ENCODE results near the gene PCBP3. TPM values are rescaled to one million over a fixed set of nuclear protein-coding genes. Genes with fewer than 3 reads are reported as not detected.

Gene PCBP3
- total RNA-seq, 2 experiments from 2014 or later = 1.9 to 2.2 TPM

DNA sequence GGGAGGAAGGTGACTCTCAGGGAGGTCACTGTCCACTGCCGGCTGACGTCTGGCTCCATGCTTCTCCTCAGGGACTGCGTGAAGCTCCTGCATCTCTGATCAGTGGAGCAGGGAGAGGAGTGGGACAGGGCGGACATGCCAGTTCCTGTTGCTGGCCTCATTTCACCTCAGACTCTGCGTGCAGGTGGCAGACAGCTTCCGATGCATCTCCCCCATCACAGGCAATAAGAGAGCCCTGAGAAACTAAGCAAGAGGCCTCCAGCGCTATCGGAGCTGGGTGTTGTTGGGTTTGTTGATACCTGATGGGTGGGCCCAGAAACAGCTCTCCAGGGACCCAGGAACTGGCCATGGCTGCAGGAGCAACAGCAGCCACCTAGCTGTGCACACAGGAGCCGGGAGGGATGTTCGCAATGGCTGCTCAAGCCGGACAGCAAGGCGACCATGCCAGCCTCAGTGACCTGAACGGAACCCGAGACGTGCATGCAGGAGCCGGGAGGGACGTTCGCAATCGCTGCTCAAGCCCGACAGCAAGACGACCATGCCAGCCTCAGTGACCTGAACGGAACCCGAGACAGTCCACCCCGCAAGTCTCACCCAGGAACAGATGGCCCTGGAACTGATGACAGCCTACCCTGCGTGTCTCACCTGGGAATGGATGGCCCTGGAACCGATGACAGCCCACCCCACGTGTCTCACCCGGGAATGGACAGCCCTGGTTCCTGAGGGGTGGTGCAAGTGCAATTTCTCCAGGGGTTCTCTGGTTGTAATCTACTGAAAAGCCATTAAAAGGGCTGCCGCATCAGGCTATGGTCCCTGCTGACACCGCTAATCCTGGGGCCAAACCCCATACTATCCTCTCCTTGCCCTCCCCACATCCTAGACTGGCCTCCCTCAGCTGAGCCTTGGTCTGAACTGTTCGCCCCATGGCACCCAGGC is 14.2 kb upstream of the PCBP3 start:
- ATAC-seq (no peak), DNase-seq (no peak)
- H3K27ac Mint-ChIP-seq = no peak overlapping the region
- POLR2A ChIA-PET = no interaction called here
- H3K36me3 Mint-ChIP-seq (ENCODE audit: low read depth) = no peaks in the 10 kb centered on the region
- H3K4me3 Mint-ChIP-seq = no peak overlapping the region
- CTCF ChIA-PET = interaction anchor here (1.2 kb wide), 1 partner anchor 17 kb away, joined by 4 read pairs; no protein-coding TSS in a partner anchor
- no peaks in the 10 kb centered on the region for H3K9me3 Mint-ChIP-seq
- intact Hi-C loops (cut with micrococcal nuclease) = no loop called here
- H3K4me1 Mint-ChIP-seq (ENCODE audit: low read depth) = peaks cover 11% of the 10 kb centered on the region
- TF ChIP-seq, protein P1, sequence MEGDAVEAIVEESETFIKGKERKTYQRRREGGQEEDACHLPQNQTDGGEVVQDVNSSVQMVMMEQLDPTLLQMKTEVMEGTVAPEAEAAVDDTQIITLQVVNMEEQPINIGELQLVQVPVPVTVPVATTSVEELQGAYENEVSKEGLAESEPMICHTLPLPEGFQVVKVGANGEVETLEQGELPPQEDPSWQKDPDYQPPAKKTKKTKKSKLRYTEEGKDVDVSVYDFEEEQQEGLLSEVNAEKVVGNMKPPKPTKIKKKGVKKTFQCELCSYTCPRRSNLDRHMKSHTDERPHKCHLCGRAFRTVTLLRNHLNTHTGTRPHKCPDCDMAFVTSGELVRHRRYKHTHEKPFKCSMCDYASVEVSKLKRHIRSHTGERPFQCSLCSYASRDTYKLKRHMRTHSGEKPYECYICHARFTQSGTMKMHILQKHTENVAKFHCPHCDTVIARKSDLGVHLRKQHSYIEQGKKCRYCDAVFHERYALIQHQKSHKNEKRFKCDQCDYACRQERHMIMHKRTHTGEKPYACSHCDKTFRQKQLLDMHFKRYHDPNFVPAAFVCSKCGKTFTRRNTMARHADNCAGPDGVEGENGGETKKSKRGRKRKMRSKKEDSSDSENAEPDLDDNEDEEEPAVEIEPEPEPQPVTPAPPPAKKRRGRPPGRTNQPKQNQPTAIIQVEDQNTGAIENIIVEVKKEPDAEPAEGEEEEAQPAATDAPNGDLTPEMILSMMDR (IDR thresholded peaks at IDR 0.05) = no peak
- no peaks in the 10 kb centered on the region for H3K27me3 Mint-ChIP-seq

DNA sequence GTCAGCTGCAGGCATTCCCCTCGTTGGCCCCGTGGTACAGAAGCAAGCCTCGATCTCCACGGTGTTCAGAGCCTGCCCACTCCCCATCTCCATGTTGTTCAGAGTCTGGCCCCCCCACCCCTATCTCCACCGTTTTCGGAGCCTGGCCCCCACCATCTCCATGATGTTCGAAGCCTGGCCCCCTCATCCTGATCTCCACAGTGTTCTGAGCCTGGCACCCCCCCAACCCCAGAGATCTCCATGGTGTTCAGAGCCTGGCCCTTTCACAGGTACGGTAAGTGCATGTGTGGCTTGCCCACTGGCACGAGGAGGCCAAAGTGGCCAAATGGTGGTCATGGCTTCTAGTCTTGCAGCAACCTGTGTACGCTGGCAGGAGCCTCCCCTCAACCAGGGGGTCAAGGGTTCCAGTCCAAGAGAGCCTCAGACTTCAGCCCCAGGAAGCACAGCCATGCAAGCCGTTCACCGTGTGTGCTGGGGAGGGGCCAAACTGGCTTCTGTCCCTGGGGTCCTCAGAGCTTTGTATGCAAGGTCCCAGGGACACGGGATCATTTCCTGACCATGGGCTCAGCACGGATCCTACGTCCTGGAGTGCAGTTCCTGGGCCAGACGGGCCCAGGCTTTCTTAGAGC is 13.3 kb upstream of the PCBP3 start:
- no peaks in the 10 kb centered on the region for H3K27me3 Mint-ChIP-seq
- no peak overlapping the region for H3K27ac Mint-ChIP-seq
- ATAC-seq = no peak
- ChIA-PET POLR2A (no interaction called here), CTCF (no interaction called here)
- H3K9me3 Mint-ChIP-seq = no peaks in the 10 kb centered on the region
- TF ChIP-seq, protein P1 (IDR thresholded peaks at IDR 0.05) = no peak
- no peaks in the 10 kb centered on the region for H3K36me3 Mint-ChIP-seq (ENCODE audit: low read depth)
- no peak overlapping the region for H3K4me3 Mint-ChIP-seq
- H3K4me1 Mint-ChIP-seq (ENCODE audit: low read depth) = peaks cover 11% of the 10 kb centered on the region
- DNase-seq = no peak
- intact Hi-C loops (cut with micrococcal nuclease) = no loop called here

DNA sequence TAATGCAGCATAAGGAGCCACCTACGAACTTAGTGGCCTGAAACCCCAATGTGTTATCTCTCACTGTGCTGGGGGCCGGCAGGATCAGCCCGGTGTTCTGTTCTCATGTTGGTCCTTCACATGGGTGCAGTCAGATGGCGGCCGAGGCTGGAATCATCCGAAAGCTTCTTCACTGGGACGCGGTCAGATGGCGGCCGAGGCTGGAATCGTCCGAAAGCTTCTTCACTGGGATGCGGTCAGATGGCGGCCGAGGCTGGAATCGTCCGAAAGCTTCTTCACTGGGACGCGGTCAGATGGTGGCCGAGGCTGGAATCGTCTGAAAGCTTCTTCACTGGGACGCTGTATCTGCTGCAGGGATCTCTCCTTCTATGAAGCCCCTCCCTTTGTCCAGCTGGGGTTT is 12.6 kb upstream of the PCBP3 start:
- ChIA-PET POLR2A (no interaction called here), CTCF (no interaction called here)
- no peak for DNase-seq
- ATAC-seq = no peak
- H3K9me3 Mint-ChIP-seq = no peaks in the 10 kb centered on the region
- no peaks in the 10 kb centered on the region for H3K36me3 Mint-ChIP-seq (ENCODE audit: low read depth)
- intact Hi-C loops (cut with micrococcal nuclease) = no loop called here
- H3K27me3 Mint-ChIP-seq = no peaks in the 10 kb centered on the region
- H3K27ac Mint-ChIP-seq = no peak overlapping the region
- H3K4me1 Mint-ChIP-seq (ENCODE audit: low read depth) = peaks cover 11% of the 10 kb centered on the region
- TF ChIP-seq, protein P1 (IDR thresholded peaks at IDR 0.05) = no peak
- H3K4me3 Mint-ChIP-seq = no peak overlapping the region

DNA sequence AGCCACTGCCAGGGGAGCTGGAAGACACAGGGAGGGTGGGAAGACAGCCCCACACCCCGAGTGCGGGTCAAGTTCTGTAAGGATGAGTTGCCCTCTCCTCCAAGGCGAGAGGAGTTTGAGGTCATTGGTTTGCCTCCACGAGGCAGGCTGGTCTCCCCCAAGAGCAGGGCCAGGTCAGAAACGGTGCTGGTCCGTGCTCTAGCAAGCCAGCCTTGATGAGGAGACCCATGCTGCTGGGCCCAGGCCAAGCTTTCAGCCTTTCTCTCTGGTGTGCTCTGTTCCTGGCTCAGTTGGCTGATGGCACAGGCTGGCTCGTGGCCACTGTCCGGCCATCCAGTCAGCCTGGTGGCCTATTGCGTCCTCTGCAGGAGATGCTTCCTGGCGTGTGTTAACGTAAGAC is 12.0 kb upstream of the PCBP3 start:
- POLR2A ChIA-PET = no interaction called here
- Mint-ChIP-seq H3K4me1 (ENCODE audit: low read depth) (peaks cover 11% of the 10 kb centered on the region), H3K27me3 (no peaks in the 10 kb centered on the region), H3K4me3 (no peak overlapping the region), H3K9me3 (no peaks in the 10 kb centered on the region), H3K36me3 (ENCODE audit: low read depth) (no peaks in the 10 kb centered on the region), H3K27ac (no peak overlapping the region)
- ATAC-seq (no peak), DNase-seq (no peak)
- intact Hi-C loops (cut with micrococcal nuclease) = no loop called here
- CTCF ChIA-PET = no interaction called here
- TF ChIP-seq, protein P1 (IDR thresholded peaks at IDR 0.05) = no peak

DNA sequence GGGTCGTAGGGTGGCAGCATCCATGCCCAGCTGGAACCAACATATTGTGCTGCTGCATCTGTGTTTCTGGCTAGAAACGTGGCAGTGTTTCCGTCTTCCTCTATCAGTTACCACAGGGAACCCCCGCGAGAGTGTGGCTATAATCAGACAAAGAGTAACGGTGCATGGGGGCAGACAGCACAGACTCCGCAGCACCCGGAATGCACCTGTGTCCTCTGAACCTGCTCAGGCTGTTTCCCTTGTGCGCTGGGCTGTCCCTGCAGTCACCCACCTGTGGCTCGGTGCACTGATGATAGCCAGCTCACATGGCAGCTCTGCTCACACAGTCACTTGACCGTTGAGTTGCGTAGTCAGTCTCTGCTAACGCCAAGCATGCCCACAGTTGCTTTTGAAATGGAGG is 11.4 kb upstream of the PCBP3 start:
- Mint-ChIP-seq H3K27me3 (no peaks in the 10 kb centered on the region), H3K4me1 (ENCODE audit: low read depth) (peaks cover 11% of the 10 kb centered on the region), H3K27ac (no peak overlapping the region), H3K9me3 (no peaks in the 10 kb centered on the region), H3K4me3 (no peak overlapping the region), H3K36me3 (ENCODE audit: low read depth) (no peaks in the 10 kb centered on the region)
- ChIA-PET POLR2A (no interaction called here), CTCF (no interaction called here)
- DNase-seq = peak; percentile 48
- intact Hi-C loops (cut with micrococcal nuclease) = no loop called here
- ATAC-seq = peak; percentile 76
- TF ChIP-seq, protein P1 (IDR thresholded peaks at IDR 0.05) = no peak
